HepG2 (cell line): ENCODE data around the gene ZFP36L2. TPM values are rescaled to one million over a fixed set of nuclear protein-coding genes. Genes with fewer than 3 reads are reported as not detected.

Experiments used
- CBFB ChIP-seq: sonication (generic); formaldehyde crosslinking; IDR thresholded peaks from 2 replicates; pipeline ENCODE4 v1.4.0; 2020; ENCODE audit warnings: missing genetic modification reagents
- ETV5 ChIP-seq: IDR thresholded peaks from 2 replicates; pipeline ENCODE4 v1.6.1; 2018; ENCODE audit warnings: missing biosample characterization, missing genetic modification reagents, inconsistent platforms, borderline replicate concordance
- FOXA3 ChIP-seq: IDR thresholded peaks from 2 replicates; pipeline ENCODE4 v1.6.1; 2016; ENCODE audit warnings: missing genetic modification reagents, missing compliant biosample characterization
- FOXK2 ChIP-seq: fragments of 450-650 bp; IDR thresholded peaks from 2 replicates; pipeline ENCODE4 v1.6.1; 2016
- MBD4 ChIP-seq: IDR thresholded peaks from 2 replicates; pipeline ENCODE4 v1.6.1; 2012; ENCODE audit warnings: low read length, inconsistent platforms, borderline replicate concordance
- PAWR ChIP-seq: sonication (generic); formaldehyde crosslinking; IDR thresholded peaks from 2 replicates; pipeline ENCODE4 v1.4.0; 2020; ENCODE audit warnings: missing genetic modification reagents, mild to moderate bottlenecking, borderline replicate concordance
- PITX1 ChIP-seq: sonication (generic); formaldehyde crosslinking; IDR thresholded peaks from 2 replicates; pipeline ENCODE4 v1.5.1; 2020; ENCODE audit warnings: mild to moderate bottlenecking, missing genetic modification reagents
- RAD51 ChIP-seq: fragments of 450-650 bp; IDR thresholded peaks from 2 replicates; pipeline ENCODE4 v1.6.1; 2016; ENCODE audit warnings: borderline replicate concordance
- SMYD3 ChIP-seq: sonication (generic); formaldehyde crosslinking; IDR thresholded peaks from 2 replicates; pipeline ENCODE4 v1.8.1; 2023; ENCODE audit warnings: mild to moderate bottlenecking, missing genetic modification reagents
- ZNF496 ChIP-seq: sonication (generic); formaldehyde crosslinking; IDR thresholded peaks from 2 replicates; pipeline ENCODE4 v1.8.1; 2023; ENCODE audit warnings: mild to moderate bottlenecking, moderate library complexity, missing genetic modification reagents; ENCODE audit not compliant: insufficient replicate concordance
- ZNF619 ChIP-seq: sonication (generic); formaldehyde crosslinking; IDR thresholded peaks from 2 replicates; pipeline ENCODE4 v1.4.0; 2020; ENCODE audit warnings: mild to moderate bottlenecking, missing genetic modification reagents
- ZNF790 ChIP-seq: sonication (generic); formaldehyde crosslinking; IDR thresholded peaks from 2 replicates; pipeline ENCODE4 v1.8.0; 2022; ENCODE audit warnings: missing genetic modification reagents, mild to moderate bottlenecking, borderline replicate concordance
- ZNF850 ChIP-seq: sonication (generic); formaldehyde crosslinking; conservative IDR thresholded peaks from 2 replicates; pipeline ENCODE4 v1.9.0; 2021; ENCODE audit warnings: mild to moderate bottlenecking, missing genetic modification reagents
- polyA plus RNA-seq, 8 experiments: library from polyadenylated mRNA; depleted of rRNA in 3 of 8; stranded (reverse) in 7 of 8; unstranded in 1 of 8; fragments of >200 nt; fragmentation: Illumina TruSeq in 4 of 8; extraction: Trizol in 4 of 8; gene quantifications; 2 replicates each; pipeline versions ENCODE4 v1.2.1 to v1.2.3, GENCODE V29; 2011 to 2016; ENCODE audit warnings: low read depth in 4 of 8, missing spikeins in 1 of 8, mixed read lengths in 1 of 8; ENCODE audit not compliant: insufficient read depth in 1 of 8
- total RNA-seq, 5 experiments: library from RNA; depleted of rRNA; stranded (reverse); fragments of >200 nt; fragmentation: Illumina TruSeq; extraction: Trizol; gene quantifications; 2 replicates each; pipeline ENCODE4 v1.2.3, GENCODE V29; 2016; ENCODE audit warnings: low read depth in 1 of 5
- TF ChIP-seq, protein P1 (sequence below), 2 experiments: IDR thresholded peaks; 2 replicates each; pipeline ENCODE4 v1.6.1; 2011 to 2012; ENCODE audit warnings: low read length in 2 of 2, borderline replicate concordance in 1 of 2, low read depth in 1 of 2, mild to moderate bottlenecking in 1 of 2, moderate library complexity in 1 of 2
- TF ChIP-seq, protein P2 (sequence below): sonication (generic); formaldehyde crosslinking; IDR thresholded peaks from 2 replicates; pipeline ENCODE4 v1.4.0; 2020; ENCODE audit warnings: missing genetic modification reagents
- TF ChIP-seq, protein P3 (sequence below): sonication (generic); formaldehyde crosslinking; IDR thresholded peaks from 2 replicates; pipeline ENCODE4 v1.8.1; 2023; ENCODE audit warnings: mild to moderate bottlenecking, missing genetic modification reagents
- TF ChIP-seq, protein P4 (sequence below): sonication (generic); formaldehyde crosslinking; IDR thresholded peaks from 2 replicates; pipeline ENCODE4 v1.5.1; 2020; ENCODE audit warnings: mild to moderate bottlenecking, missing genetic modification reagents

ZFP36L2 gene
- total and polyA plus RNA-seq, 2 of the 13 experiments (the other 11 are each of a cell fraction or from before 2014, with no cell fraction given) = 11.2 to 21.8 TPM

DNA sequence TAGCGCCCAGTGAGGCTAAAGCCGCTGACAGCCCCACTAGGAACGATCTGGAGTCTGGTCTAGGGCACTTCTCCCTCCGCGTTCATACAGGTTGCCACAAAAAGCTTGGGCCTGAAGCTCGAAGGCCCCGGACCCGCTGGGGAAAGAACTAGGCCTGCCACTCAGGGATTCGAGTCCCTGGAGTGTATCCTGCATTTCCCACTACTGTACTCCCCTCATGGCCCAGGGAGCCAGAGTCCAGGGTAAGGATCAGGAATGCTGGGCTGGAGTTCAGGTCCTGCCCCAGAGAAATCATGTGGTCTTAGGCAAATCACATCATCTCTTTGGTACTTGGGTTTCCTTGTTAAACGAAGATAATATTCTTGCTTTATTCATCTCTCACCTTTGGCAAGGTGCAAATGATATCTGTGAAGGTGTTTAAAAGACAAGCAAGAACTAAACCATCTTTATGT, 1.4 kb upstream of the ZFP36L2 start (continued):
- TF ChIP-seq, protein P1, sequence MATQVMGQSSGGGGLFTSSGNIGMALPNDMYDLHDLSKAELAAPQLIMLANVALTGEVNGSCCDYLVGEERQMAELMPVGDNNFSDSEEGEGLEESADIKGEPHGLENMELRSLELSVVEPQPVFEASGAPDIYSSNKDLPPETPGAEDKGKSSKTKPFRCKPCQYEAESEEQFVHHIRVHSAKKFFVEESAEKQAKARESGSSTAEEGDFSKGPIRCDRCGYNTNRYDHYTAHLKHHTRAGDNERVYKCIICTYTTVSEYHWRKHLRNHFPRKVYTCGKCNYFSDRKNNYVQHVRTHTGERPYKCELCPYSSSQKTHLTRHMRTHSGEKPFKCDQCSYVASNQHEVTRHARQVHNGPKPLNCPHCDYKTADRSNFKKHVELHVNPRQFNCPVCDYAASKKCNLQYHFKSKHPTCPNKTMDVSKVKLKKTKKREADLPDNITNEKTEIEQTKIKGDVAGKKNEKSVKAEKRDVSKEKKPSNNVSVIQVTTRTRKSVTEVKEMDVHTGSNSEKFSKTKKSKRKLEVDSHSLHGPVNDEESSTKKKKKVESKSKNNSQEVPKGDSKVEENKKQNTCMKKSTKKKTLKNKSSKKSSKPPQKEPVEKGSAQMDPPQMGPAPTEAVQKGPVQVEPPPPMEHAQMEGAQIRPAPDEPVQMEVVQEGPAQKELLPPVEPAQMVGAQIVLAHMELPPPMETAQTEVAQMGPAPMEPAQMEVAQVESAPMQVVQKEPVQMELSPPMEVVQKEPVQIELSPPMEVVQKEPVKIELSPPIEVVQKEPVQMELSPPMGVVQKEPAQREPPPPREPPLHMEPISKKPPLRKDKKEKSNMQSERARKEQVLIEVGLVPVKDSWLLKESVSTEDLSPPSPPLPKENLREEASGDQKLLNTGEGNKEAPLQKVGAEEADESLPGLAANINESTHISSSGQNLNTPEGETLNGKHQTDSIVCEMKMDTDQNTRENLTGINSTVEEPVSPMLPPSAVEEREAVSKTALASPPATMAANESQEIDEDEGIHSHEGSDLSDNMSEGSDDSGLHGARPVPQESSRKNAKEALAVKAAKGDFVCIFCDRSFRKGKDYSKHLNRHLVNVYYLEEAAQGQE (IDR thresholded peaks at IDR 0.05; ENCODE audit: borderline replicate concordance in 1 of 2, low read depth in 1 of 2, low read length in 2 of 2) = peak in 1 of 2 experiments; percentile 61; a peak in 2 of 4 replicates
- TF ChIP-seq PAWR (no peak), ETV5 (peak; percentile 18; the same call in 1 of the 2 replicates), RAD51 (no peak), CBFB (CRISPR knock-in tag) (no peak), ZNF790 (0 out of 2 replicates have a peak, but pooled peaks have one; percentile 18), PITX1 (CRISPR knock-in tag) (no peak), ZNF850 (CRISPR knock-in tag) (no peak), MBD4 (no peak), ZNF619 (CRISPR knock-in tag) (no peak), FOXA3 (CRISPR knock-in tag) (no peak), FOXK2 (no peak), ZNF496 (CRISPR knock-in tag) (no peak), SMYD3 (CRISPR knock-in tag) (0 out of 2 replicates have a peak, but pooled peaks have one; percentile 87)
- TF ChIP-seq, protein P2, sequence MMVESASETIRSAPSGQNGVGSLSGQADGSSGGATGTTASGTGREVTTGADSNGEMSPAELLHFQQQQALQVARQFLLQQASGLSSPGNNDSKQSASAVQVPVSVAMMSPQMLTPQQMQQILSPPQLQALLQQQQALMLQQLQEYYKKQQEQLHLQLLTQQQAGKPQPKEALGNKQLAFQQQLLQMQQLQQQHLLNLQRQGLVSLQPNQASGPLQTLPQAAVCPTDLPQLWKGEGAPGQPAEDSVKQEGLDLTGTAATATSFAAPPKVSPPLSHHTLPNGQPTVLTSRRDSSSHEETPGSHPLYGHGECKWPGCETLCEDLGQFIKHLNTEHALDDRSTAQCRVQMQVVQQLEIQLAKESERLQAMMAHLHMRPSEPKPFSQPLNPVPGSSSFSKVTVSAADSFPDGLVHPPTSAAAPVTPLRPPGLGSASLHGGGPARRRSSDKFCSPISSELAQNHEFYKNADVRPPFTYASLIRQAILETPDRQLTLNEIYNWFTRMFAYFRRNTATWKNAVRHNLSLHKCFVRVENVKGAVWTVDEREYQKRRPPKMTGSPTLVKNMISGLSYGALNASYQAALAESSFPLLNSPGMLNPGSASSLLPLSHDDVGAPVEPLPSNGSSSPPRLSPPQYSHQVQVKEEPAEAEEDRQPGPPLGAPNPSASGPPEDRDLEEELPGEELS (CRISPR knock-in tag) = no peak
- TF ChIP-seq, protein P3, sequence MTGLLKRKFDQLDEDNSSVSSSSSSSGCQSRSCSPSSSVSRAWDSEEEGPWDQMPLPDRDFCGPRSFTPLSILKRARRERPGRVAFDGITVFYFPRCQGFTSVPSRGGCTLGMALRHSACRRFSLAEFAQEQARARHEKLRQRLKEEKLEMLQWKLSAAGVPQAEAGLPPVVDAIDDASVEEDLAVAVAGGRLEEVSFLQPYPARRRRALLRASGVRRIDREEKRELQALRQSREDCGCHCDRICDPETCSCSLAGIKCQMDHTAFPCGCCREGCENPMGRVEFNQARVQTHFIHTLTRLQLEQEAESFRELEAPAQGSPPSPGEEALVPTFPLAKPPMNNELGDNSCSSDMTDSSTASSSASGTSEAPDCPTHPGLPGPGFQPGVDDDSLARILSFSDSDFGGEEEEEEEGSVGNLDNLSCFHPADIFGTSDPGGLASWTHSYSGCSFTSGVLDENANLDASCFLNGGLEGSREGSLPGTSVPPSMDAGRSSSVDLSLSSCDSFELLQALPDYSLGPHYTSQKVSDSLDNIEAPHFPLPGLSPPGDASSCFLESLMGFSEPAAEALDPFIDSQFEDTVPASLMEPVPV = peak; percentile 3; the same call in 1 of the 2 replicates
- TF ChIP-seq, protein P4, sequence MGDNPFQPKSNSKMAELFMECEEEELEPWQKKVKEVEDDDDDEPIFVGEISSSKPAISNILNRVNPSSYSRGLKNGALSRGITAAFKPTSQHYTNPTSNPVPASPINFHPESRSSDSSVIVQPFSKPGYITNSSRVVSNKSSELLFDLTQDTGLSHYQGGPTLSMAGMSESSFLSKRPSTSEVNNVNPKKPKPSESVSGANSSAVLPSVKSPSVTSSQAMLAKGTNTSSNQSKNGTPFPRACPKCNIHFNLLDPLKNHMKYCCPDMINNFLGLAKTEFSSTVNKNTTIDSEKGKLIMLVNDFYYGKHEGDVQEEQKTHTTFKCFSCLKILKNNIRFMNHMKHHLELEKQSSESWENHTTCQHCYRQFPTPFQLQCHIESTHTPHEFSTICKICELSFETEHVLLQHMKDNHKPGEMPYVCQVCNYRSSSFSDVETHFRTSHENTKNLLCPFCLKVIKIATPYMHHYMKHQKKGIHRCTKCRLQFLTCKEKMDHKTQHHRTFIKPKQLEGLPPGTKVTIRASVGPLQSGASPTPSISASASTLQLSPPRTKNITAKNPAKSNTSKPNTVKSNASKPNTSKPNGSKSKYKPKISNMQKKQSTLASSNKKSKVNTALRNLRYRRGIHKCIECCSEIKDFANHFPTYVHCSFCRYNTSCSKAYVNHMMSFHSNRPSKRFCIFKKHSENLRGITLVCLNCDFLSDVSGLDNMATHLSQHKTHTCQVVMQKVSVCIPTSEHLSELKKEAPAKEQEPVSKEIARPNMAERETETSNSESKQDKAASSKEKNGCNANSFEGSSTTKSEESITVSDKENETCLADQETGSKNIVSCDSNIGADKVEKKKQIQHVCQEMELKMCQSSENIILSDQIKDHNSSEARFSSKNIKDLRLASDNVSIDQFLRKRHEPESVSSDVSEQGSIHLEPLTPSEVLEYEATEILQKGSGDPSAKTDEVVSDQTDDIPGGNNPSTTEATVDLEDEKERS = peak; percentile 80; the same call in 1 of the 2 replicates
